DOHH2 (cell line): ENCODE results near the gene ZYX.

Experiments
- H3F3A ChIP-seq: fragments of 200-600 bp; sonication (generic), shearing (Covaris generic); 2 replicates; pipeline ENCODE4 v1.6.0; 2016; ENCODE audit warnings: antibody characterized with exemption, mild to moderate bottlenecking; ENCODE audit not compliant: control insufficient read depth, insufficient read depth
- H3K27ac ChIP-seq: fragments of 200-600 bp; sonication (generic); 2 replicates; pipeline ENCODE4 v1.5.1; 2014; ENCODE audit warnings: low read depth, mild to moderate bottlenecking, low read length, moderate library complexity
- H3K27me3 ChIP-seq: fragments of 200-600 bp; sonication (generic); 2 replicates; pipeline ENCODE4 v1.6.1; 2014; ENCODE audit warnings: mild to moderate bottlenecking, low read length, mixed read lengths; ENCODE audit not compliant: control insufficient read depth
- H3K36me3 ChIP-seq: fragments of 200-600 bp; sonication (generic); 2 replicates; pipeline ENCODE4 v1.6.1; 2014; ENCODE audit warnings: mild to moderate bottlenecking, low read length, moderate library complexity, mixed read lengths; ENCODE audit not compliant: control insufficient read depth
- H3K4me1 ChIP-seq: fragments of 200-600 bp; sonication (generic); 2 replicates; pipeline ENCODE4 v1.6.1; 2014; ENCODE audit warnings: mild to moderate bottlenecking, low read length, mixed read lengths; ENCODE audit not compliant: control insufficient read depth
- H3K4me2 ChIP-seq: fragments of 200-600 bp; sonication (generic); 2 replicates; pipeline ENCODE4 v1.6.0; 2014; ENCODE audit warnings: mild to moderate bottlenecking, low read length, moderate library complexity
- H3K4me3 ChIP-seq: fragments of 200-600 bp; sonication (generic); 2 replicates; pipeline ENCODE4 v1.5.1; 2014; ENCODE audit warnings: mild to moderate bottlenecking, low read length, mixed read lengths
- H3K79me2 ChIP-seq: fragments of 200-600 bp; sonication (generic); 2 replicates; pipeline ENCODE4 v1.6.1; 2014; ENCODE audit warnings: mild to moderate bottlenecking, low read length, mixed read lengths; ENCODE audit not compliant: control insufficient read depth
- H3K9me2 ChIP-seq: fragments of 200-600 bp; sonication (generic); replicated peaks from 2 replicates; pipeline ENCODE4 v1.6.1; 2014; ENCODE audit warnings: mild to moderate bottlenecking, low read length, mixed read lengths; ENCODE audit not compliant: control insufficient read depth
- H3K9me3 ChIP-seq: fragments of 200-600 bp; sonication (generic); 2 replicates; pipeline ENCODE4 v1.6.1; 2014; ENCODE audit warnings: antibody characterized with exemption, low read length, mixed read lengths; ENCODE audit not compliant: control insufficient read depth, insufficient read depth
- H4K20me1 ChIP-seq: fragments of 200-600 bp; sonication (generic); 2 replicates; pipeline ENCODE4 v1.6.0; 2014; ENCODE audit warnings: low read depth, mild to moderate bottlenecking, antibody characterized with exemption, low read length, moderate library complexity; ENCODE audit not compliant: control insufficient read depth, insufficient read depth
- CTCF ChIP-seq: fragments of 200-600 bp; sonication (generic); IDR thresholded peaks from one replicate; pipeline ENCODE4 v1.5.1; 2014; ENCODE audit warnings: antibody characterized with exemption, mild to moderate bottlenecking, low read depth, low read length; ENCODE audit not compliant: poor library complexity, severe bottlenecking
- EZH2phosphoT487 ChIP-seq: fragments of 200-600 bp; sonication (generic); IDR thresholded peaks from 2 replicates; pipeline ENCODE4 v1.6.1; 2017; ENCODE audit warnings: borderline replicate concordance, mild to moderate bottlenecking, antibody characterized with exemption, low read length, moderate library complexity, mixed read lengths

The ZYX gene

GRCh38 chr7:143388491-143389101, 7.5 kb downstream of the ZYX start:
- TF ChIP-seq CTCF: no peak
- no peak for TF ChIP-seq EZH2phosphoT487
- H3K36me3 ChIP-seq: no peaks in the 10 kb centered on the region
- no peak overlapping the region for H3K27ac ChIP-seq
- no peaks in the 10 kb centered on the region for H4K20me1 ChIP-seq
- no peaks in the 10 kb centered on the region for H3K9me2 ChIP-seq
- no peaks in the 10 kb centered on the region for H3K9me3 ChIP-seq
- no peak overlapping the region for H3K4me2 ChIP-seq
- H3K4me1 ChIP-seq: peaks cover 8% of the 10 kb centered on the region
- no peaks in the 10 kb centered on the region for H3K79me2 ChIP-seq
- no peaks in the 10 kb centered on the region for H3K27me3 ChIP-seq
- H3F3A ChIP-seq: no peaks in the 10 kb centered on the region
- no peak overlapping the region for H3K4me3 ChIP-seq

DNA sequence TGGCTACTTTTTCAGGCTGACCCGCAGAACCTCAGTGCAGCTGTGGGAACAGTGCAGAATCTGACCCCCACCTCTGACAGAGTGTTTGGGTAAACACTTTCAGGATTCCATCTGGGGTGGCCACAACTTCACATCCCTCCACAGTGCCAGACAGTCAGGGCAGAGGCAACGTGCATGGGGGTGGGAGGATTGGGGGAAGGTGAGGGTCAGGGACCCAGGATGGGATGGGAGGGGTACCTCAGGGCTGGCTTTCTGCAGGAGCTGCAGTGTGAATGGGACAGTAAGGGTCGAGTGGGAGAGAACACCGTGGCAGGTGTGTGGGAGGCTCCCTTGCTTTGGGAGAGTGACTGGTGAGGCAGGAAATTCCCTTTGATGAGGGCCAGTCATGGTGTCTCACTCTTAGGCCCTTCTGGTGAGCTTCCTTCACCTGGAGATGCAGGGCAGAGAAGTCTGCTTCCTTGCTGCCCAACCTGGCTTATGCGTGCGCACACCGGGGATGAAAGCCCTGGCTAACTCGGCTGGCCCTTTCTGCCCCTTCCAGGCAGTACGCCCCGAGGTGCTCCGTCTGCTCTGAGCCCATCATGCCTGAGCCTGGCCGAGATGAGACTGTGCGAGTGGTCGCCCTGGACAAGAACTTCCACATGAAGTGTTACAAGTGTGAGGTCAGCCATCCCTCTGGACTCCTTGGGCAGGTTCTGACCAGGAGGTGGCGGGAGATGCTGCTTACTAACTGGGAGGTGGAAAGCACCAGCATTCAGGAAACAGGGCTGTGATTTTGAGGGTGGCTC, 8.4 kb downstream of the ZYX start:
- no peak overlapping the region for H3K27ac ChIP-seq
- no peaks in the 10 kb centered on the region for H3F3A ChIP-seq
- no peaks in the 10 kb centered on the region for H3K27me3 ChIP-seq
- H3K4me2 ChIP-seq: no peak overlapping the region
- no peaks in the 10 kb centered on the region for H3K79me2 ChIP-seq
- no peaks in the 10 kb centered on the region for H3K36me3 ChIP-seq
- no peaks in the 10 kb centered on the region for H3K9me2 ChIP-seq
- H4K20me1 ChIP-seq: no peaks in the 10 kb centered on the region
- TF ChIP-seq CTCF: no peak
- TF ChIP-seq EZH2phosphoT487: no peak
- H3K4me3 ChIP-seq: no peak overlapping the region
- H3K9me3 ChIP-seq: no peaks in the 10 kb centered on the region
- H3K4me1 ChIP-seq: peaks cover 8% of the 10 kb centered on the region

- Histone ChIP-seq H3K79me2 (no peaks in the 10 kb centered on the region), H3K4me2 (no peak overlapping the region), H3K36me3 (no peaks in the 10 kb centered on the region), H3K9me3 (no peaks in the 10 kb centered on the region), H3F3A (no peaks in the 10 kb centered on the region), H3K27ac (no peak overlapping the region), H3K4me3 (no peak overlapping the region), H3K4me1 (peaks cover 8% of the 10 kb centered on the region), H3K9me2 (no peaks in the 10 kb centered on the region), H4K20me1 (no peaks in the 10 kb centered on the region), H3K27me3 (no peaks in the 10 kb centered on the region)
- TF ChIP-seq EZH2phosphoT487 (no peak), CTCF (no peak)
Measured at GRCh38 chr7:143390104-143390772, 9.1 kb downstream of the ZYX start.
